AG10803 (cell line): ENCODE results near the gene PRSS35.
"Not testable (repeated sequence)": the region's sequence is repeated elsewhere in the genome, so short reads cannot be mapped to it uniquely, and the experiment has no call there.

ENCODE experiments used
- DNase-seq: peaks from one replicate; pipeline ENCODE4 v3.0.0; 2010; ENCODE audit warnings: low read depth
- H3K4me3 ChIP-seq: 2 replicates; pipeline ENCODE4 v1.5.1; 2011; ENCODE audit warnings: mild to moderate bottlenecking, low read length, control low read depth
- TF ChIP-seq, protein P1 (sequence below): conservative IDR thresholded peaks from 2 replicates; pipeline ENCODE4 v1.5.1; 2011; ENCODE audit warnings: mild to moderate bottlenecking, low read length, control low read depth, inconsistent platforms

PRSS35 gene

DNA sequence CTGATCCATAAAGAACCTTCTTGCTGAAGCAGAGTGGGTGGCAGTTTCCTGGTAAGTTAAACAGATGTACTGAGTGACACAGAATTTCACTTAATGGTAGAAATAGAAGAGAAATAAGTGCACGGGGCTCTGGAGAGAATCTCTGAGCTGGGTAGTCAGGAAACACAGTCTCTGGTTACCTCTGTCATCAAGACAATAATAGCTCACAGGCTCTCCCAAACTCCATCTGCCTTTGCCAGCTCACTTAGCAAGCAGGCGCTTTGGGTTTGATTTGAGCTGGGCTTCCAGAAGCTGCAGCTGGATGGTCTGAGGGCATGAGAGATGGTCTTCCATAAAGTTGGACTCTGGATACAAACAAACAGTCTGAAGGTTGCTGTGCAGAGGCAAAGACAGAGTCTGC, 39.6 kb upstream of the PRSS35 start:
- no peak for DNase-seq
- H3K4me3 ChIP-seq, result no peak overlapping the region
- TF ChIP-seq, protein P1, sequence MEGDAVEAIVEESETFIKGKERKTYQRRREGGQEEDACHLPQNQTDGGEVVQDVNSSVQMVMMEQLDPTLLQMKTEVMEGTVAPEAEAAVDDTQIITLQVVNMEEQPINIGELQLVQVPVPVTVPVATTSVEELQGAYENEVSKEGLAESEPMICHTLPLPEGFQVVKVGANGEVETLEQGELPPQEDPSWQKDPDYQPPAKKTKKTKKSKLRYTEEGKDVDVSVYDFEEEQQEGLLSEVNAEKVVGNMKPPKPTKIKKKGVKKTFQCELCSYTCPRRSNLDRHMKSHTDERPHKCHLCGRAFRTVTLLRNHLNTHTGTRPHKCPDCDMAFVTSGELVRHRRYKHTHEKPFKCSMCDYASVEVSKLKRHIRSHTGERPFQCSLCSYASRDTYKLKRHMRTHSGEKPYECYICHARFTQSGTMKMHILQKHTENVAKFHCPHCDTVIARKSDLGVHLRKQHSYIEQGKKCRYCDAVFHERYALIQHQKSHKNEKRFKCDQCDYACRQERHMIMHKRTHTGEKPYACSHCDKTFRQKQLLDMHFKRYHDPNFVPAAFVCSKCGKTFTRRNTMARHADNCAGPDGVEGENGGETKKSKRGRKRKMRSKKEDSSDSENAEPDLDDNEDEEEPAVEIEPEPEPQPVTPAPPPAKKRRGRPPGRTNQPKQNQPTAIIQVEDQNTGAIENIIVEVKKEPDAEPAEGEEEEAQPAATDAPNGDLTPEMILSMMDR, result no peak

DNA sequence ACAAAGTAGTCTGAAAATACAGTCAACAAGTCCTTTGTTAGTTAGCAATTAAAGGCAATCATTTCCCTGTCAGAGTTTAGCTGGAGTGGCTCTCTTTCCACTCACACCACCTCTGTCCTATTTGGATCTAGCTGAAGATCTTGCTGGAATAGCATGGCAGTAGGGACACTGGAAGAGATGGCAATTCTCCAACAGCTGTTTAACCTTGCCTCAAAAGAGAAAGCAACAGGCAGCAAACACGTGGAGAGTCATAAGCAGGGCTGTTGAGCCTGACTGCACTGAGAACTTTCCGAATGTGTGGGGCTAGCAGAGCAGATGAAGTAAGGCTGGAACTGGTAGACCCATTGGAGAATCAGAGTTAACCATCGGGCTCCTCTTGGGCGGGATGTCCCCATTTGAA, 38.0 kb upstream of the PRSS35 start:
- peak; percentile 10 for DNase-seq
- TF ChIP-seq, protein P1, result no peak
- no peak overlapping the region for H3K4me3 ChIP-seq

DNA sequence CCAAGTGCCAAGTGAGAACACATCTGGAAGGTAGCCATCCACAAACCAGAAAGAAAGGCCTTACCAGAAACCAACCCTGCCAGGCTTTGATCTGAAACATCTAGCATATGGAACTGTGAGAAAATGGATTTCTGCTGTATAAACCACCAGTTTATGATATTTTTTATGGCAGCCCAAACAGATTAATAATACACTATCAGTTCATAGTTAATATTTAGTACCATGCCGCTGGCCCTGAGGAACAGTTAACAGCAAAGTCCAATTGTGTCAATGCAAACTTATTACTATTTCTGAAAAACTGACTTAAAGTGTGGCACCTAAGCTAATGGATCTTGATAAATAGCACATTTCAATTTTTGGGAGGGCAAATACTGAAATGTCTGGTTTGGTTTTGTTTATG, 35.4 kb upstream of the PRSS35 start:
- no peak for DNase-seq
- TF ChIP-seq, protein P1, result no peak
- H3K4me3 ChIP-seq, result no peak overlapping the region

DNA sequence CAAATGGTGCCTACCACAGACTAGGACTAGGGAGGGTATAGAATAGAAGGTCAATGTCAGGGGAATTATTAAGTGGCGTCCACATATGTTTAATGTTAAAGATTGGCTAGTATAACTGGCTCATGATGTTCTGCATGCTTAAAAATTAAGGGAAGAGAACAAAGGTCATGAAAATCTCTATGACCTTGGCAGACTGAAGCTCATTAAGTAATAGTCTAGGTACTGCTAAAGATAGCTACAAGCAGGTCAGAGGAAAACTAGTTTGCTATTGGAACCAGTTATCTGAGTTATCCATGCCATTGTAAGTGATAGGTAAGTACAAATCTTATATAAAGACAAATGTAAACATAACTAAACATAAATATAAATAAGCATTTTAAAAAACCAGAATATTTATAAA, 32.9 kb upstream of the PRSS35 start:
- H3K4me3 ChIP-seq, result no peak overlapping the region
- DNase-seq, result no peak
- TF ChIP-seq, protein P1, result no peak

DNA sequence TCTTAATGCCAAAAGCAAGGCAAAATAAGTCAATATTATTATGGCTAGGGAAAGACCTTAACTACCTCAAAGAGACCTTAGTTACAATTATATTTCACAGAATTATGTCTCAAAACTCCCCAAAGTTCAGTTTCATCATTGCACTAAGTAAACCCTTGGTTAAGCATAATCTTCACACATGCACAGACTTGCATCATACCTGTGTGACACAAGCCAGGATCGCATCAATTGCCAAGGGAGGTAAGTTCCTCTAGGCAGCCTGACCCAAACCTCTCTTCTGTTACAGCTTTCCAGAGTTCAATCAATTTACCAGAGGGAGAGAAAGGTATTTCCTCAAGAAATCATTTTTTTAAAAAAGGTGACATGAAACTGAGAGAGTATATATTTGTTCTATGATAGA, 31.9 kb upstream of the PRSS35 start:
- H3K4me3 ChIP-seq, result no peak overlapping the region
- TF ChIP-seq, protein P1, result no peak
- no peak for DNase-seq

DNA sequence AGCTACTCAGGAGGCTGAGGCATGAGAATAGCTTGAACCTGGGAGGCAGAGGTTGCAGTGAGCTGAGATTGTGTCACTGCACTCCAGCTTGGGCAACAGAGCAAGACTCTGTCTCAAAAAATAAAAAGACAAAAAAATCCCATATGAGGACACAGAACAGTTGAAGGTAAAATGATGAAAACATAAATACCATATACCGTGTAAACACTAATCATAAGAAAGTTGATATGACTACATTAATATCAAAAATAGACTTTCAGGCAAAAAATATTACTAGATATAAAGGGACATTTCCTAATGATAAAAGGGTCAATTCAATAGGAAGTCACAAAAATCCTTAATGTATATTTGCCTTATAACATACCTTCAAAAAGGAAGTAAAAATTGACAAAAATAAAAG, 30.4 kb upstream of the PRSS35 start:
- not testable (repeated sequence) for DNase-seq, H3K4me3 ChIP-seq

DNA sequence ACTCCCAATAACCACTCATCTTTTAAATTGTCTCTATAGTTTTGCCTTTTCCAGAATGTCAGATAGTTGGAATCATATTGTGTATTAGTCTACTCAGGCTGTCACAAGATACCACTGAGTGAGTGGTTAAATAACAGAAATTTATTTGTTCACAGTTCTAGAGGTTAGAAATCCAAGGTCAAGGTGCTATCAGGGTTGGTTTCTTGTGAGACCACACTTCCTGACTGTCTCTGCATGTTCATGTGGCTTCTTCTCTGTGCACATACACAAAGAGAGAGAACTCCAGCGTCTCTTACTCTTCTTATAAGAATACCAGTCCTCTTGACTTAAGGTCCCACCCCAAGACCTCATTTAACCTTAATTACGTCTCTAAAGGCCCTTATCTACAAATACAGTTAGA, 23.9 kb upstream of the PRSS35 start:
- no peak for DNase-seq
- H3K4me3 ChIP-seq, result no peak overlapping the region
- TF ChIP-seq, protein P1, result no peak

DNA sequence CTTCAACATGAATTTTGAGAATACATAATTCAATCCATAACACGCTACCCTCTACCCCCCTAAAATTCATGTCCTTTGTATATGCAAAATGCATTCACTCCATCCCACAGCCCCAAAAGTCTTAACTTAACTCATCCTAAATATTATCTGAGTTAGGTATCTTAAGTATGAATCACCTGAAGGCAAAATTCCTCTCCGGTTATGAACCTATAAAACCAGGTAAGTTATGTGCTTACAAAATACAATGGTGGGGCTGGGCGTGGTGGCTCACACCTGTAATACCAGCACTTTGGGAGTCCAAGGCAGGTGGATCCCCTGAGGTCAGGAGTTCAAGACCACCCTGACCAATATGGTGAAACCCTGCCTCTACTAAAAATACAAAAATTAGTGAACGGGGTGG, 23.5 kb upstream of the PRSS35 start:
- TF ChIP-seq, protein P1, result no peak
- no peak for DNase-seq
- H3K4me3 ChIP-seq, result no peak overlapping the region
